GM12878 (cell line): ENCODE measurements around the gene METTL21C. TPM values are rescaled to one million over a fixed set of nuclear protein-coding genes. Genes with fewer than 3 reads are reported as not detected.

Source experiments
- ATAC-seq: fragments of 200-7000 bp; cut with Tn5 transposase; 3 replicates; pipeline ENCODE4 v1.9.1; 2020; ENCODE audit warnings: mild to moderate bottlenecking, moderate library complexity
- BruUV-seq: library from RNA; stranded (reverse); fragments of 400-500 nt; replicated peaks from 2 replicates; lab custom pipeline; 2021; lab: Mats Ljungman, UMichigan
- CTCF ChIA-PET: fragments of 300-600 bp; sonication (Branson Sonifier 250); formaldehyde crosslinking; extraction: SDS; loops from one replicate; lab custom pipeline; 2021; ENCODE audit warnings: inconsistent platforms; lab: Yijun Ruan, JAX
- POLR2A ChIA-PET: fragments of 350-600 bp; formaldehyde crosslinking; extraction: SDS; loops from one replicate; lab custom pipeline; 2021; ENCODE audit warnings: inconsistent platforms; lab: Charles Lee
- RAD21 ChIA-PET: fragments of 300-600 bp; sonication (Branson Sonifier 250); formaldehyde crosslinking; loops from one replicate; lab custom pipeline; 2023; ENCODE audit warnings: antibody characterized with exemption; ENCODE audit not compliant: unreplicated experiment; lab: Charles Lee
- SMC1A ChIA-PET: fragments of 300-600 bp; sonication (Branson Sonifier 250); formaldehyde crosslinking; loops from one replicate; lab custom pipeline; 2023; ENCODE audit not compliant: unreplicated experiment, uncharacterized antibody; lab: Charles Lee
- DNase-seq: peaks from one replicate; pipeline ENCODE4 v3.0.0-alpha.2; 2011; ENCODE audit warnings: low read depth, low spot score
- FAIRE-seq: peaks from 3 replicates; lab custom pipeline; 2011; peaks lifted over from hg19 to GRCh38; lab: Jason Lieb, UNC
- H2AFZ ChIP-seq: 2 replicates; pipeline ENCODE4 v1.6.0; 2011; ENCODE audit warnings: low read depth, low read length, control low read depth; ENCODE audit not compliant: control insufficient read depth
- H3K27ac ChIP-seq: 2 replicates; pipeline ENCODE4 v1.5.1; 2011; ENCODE audit warnings: control low read depth; ENCODE audit not compliant: control insufficient read depth, insufficient read depth
- H3K27me3 ChIP-seq, 2 experiments: replicated peaks in 1 of 2; 2 replicates each; pipeline versions ENCODE4 v1.6.0 to v1.6.1; 2011; ENCODE audit warnings: low read length in 1 of 2; ENCODE audit not compliant: control insufficient read depth in 2 of 2, insufficient read depth in 2 of 2
- H3K36me3 ChIP-seq, 2 experiments: 2 replicates each; pipeline ENCODE4 v1.5.1; 2011; ENCODE audit warnings: low read length in 1 of 2; ENCODE audit not compliant: control insufficient read depth in 2 of 2, insufficient read depth in 2 of 2
- H3K4me1 ChIP-seq: 2 replicates; pipeline ENCODE4 v1.6.1; 2011; ENCODE audit warnings: mild to moderate bottlenecking, low read length, moderate library complexity, mixed read lengths; ENCODE audit not compliant: control insufficient read depth, insufficient read depth
- H3K4me2 ChIP-seq: 2 replicates; pipeline ENCODE4 v1.6.0; 2011; ENCODE audit warnings: control low read depth; ENCODE audit not compliant: control insufficient read depth, insufficient read depth
- H3K4me3 ChIP-seq: fragments of 200-600 bp; sonication (generic); 2 replicates; pipeline ENCODE4 v1.5.1; 2016
- H3K79me2 ChIP-seq: 2 replicates; pipeline ENCODE4 v1.6.0; 2011; ENCODE audit warnings: low read length; ENCODE audit not compliant: control insufficient read depth, insufficient read depth
- H3K9ac ChIP-seq: 2 replicates; pipeline ENCODE4 v1.8.0; 2011; ENCODE audit warnings: low read length, control low read depth, mixed read lengths; ENCODE audit not compliant: control insufficient read depth, insufficient read depth
- H3K9me3 ChIP-seq: replicated peaks from 3 replicates; pipeline ENCODE4 v1.5.1; 2011; ENCODE audit warnings: mild to moderate bottlenecking, low read length; ENCODE audit not compliant: control insufficient read depth, insufficient read depth
- H4K20me1 ChIP-seq: 2 replicates; pipeline ENCODE4 v1.6.0; 2011; ENCODE audit not compliant: control insufficient read depth, insufficient read depth
- CEBPZ ChIP-seq: fragments of 150-350 bp; IDR thresholded peaks from 2 replicates; pipeline ENCODE4 v1.6.1; 2016; ENCODE audit warnings: low read depth, low read length
- HSF1 ChIP-seq: fragments of 150-350 bp; IDR thresholded peaks from 2 replicates; pipeline ENCODE4 v1.6.1; 2014; ENCODE audit warnings: mild to moderate bottlenecking, low read depth, low read length
- MYC ChIP-seq: IDR thresholded peaks from 2 replicates; pipeline ENCODE4 v1.6.1; 2011; ENCODE audit warnings: mild to moderate bottlenecking, low read length, moderate library complexity, inconsistent platforms; ENCODE audit not compliant: insufficient read depth, insufficient replicate concordance, insufficient read length, severe bottlenecking
- NBN ChIP-seq: fragments of 450-650 bp; IDR thresholded peaks from 2 replicates; pipeline ENCODE4 v1.6.1; 2016
- NKRF ChIP-seq: fragments of 450-650 bp; conservative IDR thresholded peaks from 2 replicates; pipeline ENCODE4 v1.6.1; 2017; ENCODE audit warnings: mild to moderate bottlenecking, moderate library complexity
- POLR2A ChIP-seq: IDR thresholded peaks from 2 replicates; pipeline ENCODE4 v1.6.1; 2011; ENCODE audit warnings: low read depth, mild to moderate bottlenecking, low read length
- RB1 ChIP-seq: fragments of 450-650 bp; formaldehyde crosslinking; IDR thresholded peaks from 2 replicates; pipeline ENCODE4 v1.6.1; 2017; ENCODE audit warnings: mild to moderate bottlenecking, borderline replicate concordance
- RCOR1 ChIP-seq: conservative IDR thresholded peaks from 2 replicates; pipeline ENCODE4 v1.6.1; 2012; ENCODE audit warnings: low read depth, low read length, improper control_type of control experiment
- RFX5 ChIP-seq: IDR thresholded peaks from 2 replicates; pipeline ENCODE4 v1.6.1; 2011; ENCODE audit warnings: low read depth, low read length, improper control_type of control experiment
- SREBF2 ChIP-seq: IDR thresholded peaks from 2 replicates; pipeline ENCODE4 v1.6.1; 2012; ENCODE audit warnings: mild to moderate bottlenecking, low read length
- SRF ChIP-seq, 2 experiments: IDR thresholded peaks; 2 replicates each; pipeline ENCODE4 v1.6.1; 2011; ENCODE audit warnings: low read depth in 2 of 2, low read length in 2 of 2, mild to moderate bottlenecking in 1 of 2, moderate library complexity in 1 of 2
- TAF1 ChIP-seq: IDR thresholded peaks from 2 replicates; pipeline ENCODE4 v1.6.1; 2011; ENCODE audit warnings: mild to moderate bottlenecking, low read depth, low read length, borderline replicate concordance
- WRNIP1 ChIP-seq: IDR thresholded peaks from 2 replicates; pipeline ENCODE4 v1.6.1; 2011; ENCODE audit warnings: low read depth, low read length, improper control_type of control experiment, borderline replicate concordance
- ZNF24 ChIP-seq: fragments of 450-650 bp; IDR thresholded peaks from 2 replicates; pipeline ENCODE4 v1.6.1; 2017; ENCODE audit warnings: antibody characterized with exemption, mild to moderate bottlenecking
- ZNF274 ChIP-seq: IDR thresholded peaks from one replicate; pipeline ENCODE4 v1.8.0; 2011; ENCODE audit not compliant: insufficient read length, insufficient read depth
- WGBS: methylation state at CpG from one replicate; pipeline ENCODE4 v1.1.6; 2016; ENCODE audit warnings: low lambda C conversion rate; ENCODE audit not compliant: insufficient replicate concordance, insufficient coverage; ENCODE audit errors: missing lambda C conversion rate; 5-methylcytosine and 5-hydroxymethylcytosine counted together
- in situ Hi-C: fragments of 300-500 bp; cut with MboI; formaldehyde crosslinking; loops from 9 replicates; pipeline ENCODE4 v1.14.3; 2018; ENCODE audit warnings: mixed read lengths
- intact Hi-C: fragments of 100-400 bp; cut with micrococcal nuclease; formaldehyde crosslinking; loops from one replicate; pipeline ENCODE4 v1.14.2; 2022; ENCODE audit not compliant: unreplicated experiment
- polyA plus RNA-seq, 11 experiments: library from polyadenylated mRNA; depleted of rRNA in 4 of 11; unstranded in 6 of 11; stranded (reverse) in 5 of 11; fragments of >200 nt; fragmentation: Nextera tagmentation in 4 of 11; fragmentation: Illumina TruSeq in 1 of 11; extraction: Ambion mirVana in 4 of 11; extraction: Trizol in 1 of 11; gene quantifications; 1 replicate in 1 of 11; 2 replicates in 10 of 11; pipeline versions ENCODE4 v1.2.1 to v1.2.3, GENCODE V29; 2011 to 2016; ENCODE audit warnings: inconsistent platforms in 2 of 11, missing spikeins in 2 of 11, low read depth in 1 of 11
- total RNA-seq, 4 experiments: library from RNA; depleted of rRNA in 3 of 4; stranded (reverse); fragments of >200 nt in 3 of 4; fragmentation: Illumina TruSeq in 1 of 4; extraction: Trizol in 1 of 4; gene quantifications; 2 replicates each; pipeline versions ENCODE4 v1.2.1 to v1.2.3, GENCODE V29; 2013 to 2021
- TF ChIP-seq, protein P1 (sequence below): IDR thresholded peaks from 2 replicates; pipeline ENCODE4 v1.6.1; 2011; ENCODE audit warnings: mild to moderate bottlenecking, low read depth, low read length, moderate library complexity; ENCODE audit not compliant: insufficient replicate concordance
- TF ChIP-seq, protein P2 (sequence below): IDR thresholded peaks from 2 replicates; pipeline ENCODE4 v1.6.1; 2012; ENCODE audit warnings: low read depth, low read length, improper control_type of control experiment

The METTL21C gene
- total and polyA plus RNA-seq, 10 of the 15 experiments (the other 5 are each of a cell fraction or from before 2014, with no cell fraction given), result 0.13 TPM; not detected in 9

GRCh38 chr13:102687520-102687919 is 7.3 kb downstream of the METTL21C start:
- WGBS, result 74% methylated on average over 7 of the region's 7 CpGs
- ATAC-seq (no peak), DNase-seq (no peak), FAIRE-seq (no peak)
- Histone ChIP-seq H2AFZ (no peak overlapping the region), H3K36me3 (no peaks in the 10 kb centered on the region), H4K20me1 (no peaks in the 10 kb centered on the region), H3K79me2 (no peaks in the 10 kb centered on the region), H3K9me3 (no peaks in the 10 kb centered on the region), H3K4me3 (no peak overlapping the region), H3K9ac (no peak overlapping the region), H3K27me3 (no peaks in the 10 kb centered on the region; a peak in 1 of 4 replicates), H3K27ac (no peak overlapping the region), H3K4me1 (no peaks in the 10 kb centered on the region), H3K4me2 (no peak overlapping the region)
- intact Hi-C loops (no loop called here), in situ Hi-C loops (no loop called here)
- RAD21 ChIA-PET, result interaction anchor here (1.0 kb wide), 1 partner anchor 93 kb away, joined by 3 read pairs; no protein-coding TSS in a partner anchor
- BruUV-seq, result no TSS peak
- POLR2A ChIA-PET, result no interaction called here
- CTCF ChIA-PET, result no interaction called here
- SMC1A ChIA-PET, result no interaction called here
- TF ChIP-seq TAF1 (no peak), RCOR1 (no peak), RB1 (no peak), CEBPZ (no peak), WRNIP1 (no peak), SRF (IDR thresholded peaks at IDR 0.05; ENCODE audit: low read depth in 2 of 2, low read length in 2 of 2) (no peak), SREBF2 (no peak), HSF1 (no peak), RFX5 (no peak), ZNF274 (no peak), POLR2A (no peak), NKRF (no peak), ZNF24 (no peak), NBN (no peak), MYC (no peak)
- TF ChIP-seq, protein P1, sequence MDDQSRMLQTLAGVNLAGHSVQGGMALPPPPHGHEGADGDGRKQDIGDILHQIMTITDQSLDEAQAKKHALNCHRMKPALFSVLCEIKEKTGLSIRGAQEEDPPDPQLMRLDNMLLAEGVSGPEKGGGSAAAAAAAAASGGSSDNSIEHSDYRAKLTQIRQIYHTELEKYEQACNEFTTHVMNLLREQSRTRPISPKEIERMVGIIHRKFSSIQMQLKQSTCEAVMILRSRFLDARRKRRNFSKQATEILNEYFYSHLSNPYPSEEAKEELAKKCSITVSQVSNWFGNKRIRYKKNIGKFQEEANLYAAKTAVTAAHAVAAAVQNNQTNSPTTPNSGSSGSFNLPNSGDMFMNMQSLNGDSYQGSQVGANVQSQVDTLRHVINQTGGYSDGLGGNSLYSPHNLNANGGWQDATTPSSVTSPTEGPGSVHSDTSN, result no peak
- TF ChIP-seq, protein P2, sequence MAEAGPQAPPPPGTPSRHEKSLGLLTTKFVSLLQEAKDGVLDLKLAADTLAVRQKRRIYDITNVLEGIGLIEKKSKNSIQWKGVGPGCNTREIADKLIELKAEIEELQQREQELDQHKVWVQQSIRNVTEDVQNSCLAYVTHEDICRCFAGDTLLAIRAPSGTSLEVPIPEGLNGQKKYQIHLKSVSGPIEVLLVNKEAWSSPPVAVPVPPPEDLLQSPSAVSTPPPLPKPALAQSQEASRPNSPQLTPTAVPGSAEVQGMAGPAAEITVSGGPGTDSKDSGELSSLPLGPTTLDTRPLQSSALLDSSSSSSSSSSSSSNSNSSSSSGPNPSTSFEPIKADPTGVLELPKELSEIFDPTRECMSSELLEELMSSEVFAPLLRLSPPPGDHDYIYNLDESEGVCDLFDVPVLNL, result no peak
